IMR-90 (cell line): ENCODE data around the gene LCE4A. TPM values are rescaled to one million over a fixed set of nuclear protein-coding genes. Genes with fewer than 3 reads are reported as not detected.

Experiments
- ATAC-seq: fragments of 200-7000 bp; cut with Tn5 transposase; 2 replicates; pipeline ENCODE4 v1.9.1; 2020; ENCODE audit warnings: low read depth, mild to moderate bottlenecking, moderate library complexity
- BruUV-seq: library from RNA; stranded (reverse); fragments of 400-500 nt; replicated peaks from 2 replicates; lab custom pipeline; 2021; lab: Mats Ljungman, UMichigan
- CTCF ChIA-PET: fragments of 300-600 bp; formaldehyde crosslinking; extraction: SDS; loops from one replicate; lab custom pipeline; 2021; ENCODE audit warnings: antibody characterized with exemption; lab: Yijun Ruan, JAX
- POLR2A ChIA-PET: fragments of 300-600 bp; sonication (Branson Sonifier 250); formaldehyde crosslinking; loops from one replicate; lab custom pipeline; 2022; ENCODE audit warnings: antibody characterized with exemption; ENCODE audit not compliant: unreplicated experiment; lab: Charles Lee
- DNase-seq: peaks from one replicate; pipeline ENCODE4 v3.0.0; 2013
- H2AFZ ChIP-seq: replicated peaks from 2 replicates; pipeline ENCODE3; 2013; ENCODE audit warnings: low read length, mild to moderate bottlenecking; ENCODE audit not compliant: poor library complexity
- H2AK5ac ChIP-seq: 2 replicates; pipeline ENCODE4 v1.6.1; 2013; ENCODE audit warnings: low read depth, low read length, inconsistent platforms
- H2AK9ac ChIP-seq: replicated peaks from 2 replicates; pipeline ENCODE3; 2013; ENCODE audit warnings: mild to moderate bottlenecking, low read depth, low read length, moderate library complexity; ENCODE audit not compliant: poor library complexity
- H2BK120ac ChIP-seq: 2 replicates; pipeline ENCODE4 v1.6.1; 2013; ENCODE audit warnings: low read depth, low read length, inconsistent platforms
- H2BK15ac ChIP-seq: 3 replicates; pipeline ENCODE4 v1.6.1; 2013; ENCODE audit warnings: low read depth, low read length, inconsistent platforms
- H2BK20ac ChIP-seq: 2 replicates; pipeline ENCODE4 v1.6.1; 2013; ENCODE audit warnings: low read depth, mild to moderate bottlenecking, inconsistent platforms, low read length, moderate library complexity
- H2BK5ac ChIP-seq: 2 replicates; pipeline ENCODE4 v1.6.1; 2013; ENCODE audit warnings: mild to moderate bottlenecking, low read depth, low read length, inconsistent platforms; ENCODE audit not compliant: poor library complexity, severe bottlenecking
- H3K14ac ChIP-seq: replicated peaks from 2 replicates; pipeline ENCODE4 v1.6.1; 2013; ENCODE audit warnings: low read depth, low read length, inconsistent platforms
- H3K18ac ChIP-seq: 2 replicates; pipeline ENCODE4 v1.6.1; 2013; ENCODE audit warnings: low read depth, low read length, control low read depth
- H3K23ac ChIP-seq: 2 replicates; pipeline ENCODE4 v1.6.1; 2013; ENCODE audit warnings: low read depth, low read length, inconsistent platforms
- H3K27ac ChIP-seq: 2 replicates; pipeline ENCODE4 v1.5.1; 2013; ENCODE audit warnings: mild to moderate bottlenecking, control low read depth, low read length; ENCODE audit not compliant: insufficient read depth
- H3K27me3 ChIP-seq: 2 replicates; pipeline ENCODE4 v1.6.1; 2013; ENCODE audit warnings: low read length; ENCODE audit not compliant: control insufficient read depth, insufficient read depth
- H3K36me3 ChIP-seq: 2 replicates; pipeline ENCODE4 v1.6.1; 2013; ENCODE audit warnings: low read length, mixed read lengths; ENCODE audit not compliant: control insufficient read depth, insufficient read depth
- H3K4ac ChIP-seq: 2 replicates; pipeline ENCODE4 v1.6.1; 2013; ENCODE audit warnings: low read depth, low read length, inconsistent platforms
- H3K4me1 ChIP-seq: 2 replicates; pipeline ENCODE4 v1.6.1; 2013; ENCODE audit warnings: low read length, mixed read lengths; ENCODE audit not compliant: control insufficient read depth, insufficient read depth
- H3K4me2 ChIP-seq: 2 replicates; pipeline ENCODE4 v1.6.1; 2013; ENCODE audit warnings: low read depth, mild to moderate bottlenecking, control low read depth, low read length, moderate library complexity
- H3K4me3 ChIP-seq: 2 replicates; pipeline ENCODE4 v1.5.1; 2013; ENCODE audit warnings: low read depth, mild to moderate bottlenecking, control low read depth, low read length, moderate library complexity; ENCODE audit not compliant: insufficient read depth
- H3K56ac ChIP-seq: 2 replicates; pipeline ENCODE4 v1.6.1; 2013; ENCODE audit warnings: low read length, inconsistent platforms; ENCODE audit not compliant: insufficient read depth; ENCODE audit errors: extremely low read depth
- H3K79me1 ChIP-seq, 2 experiments: 2 replicates each; pipeline ENCODE4 v1.6.1; 2013; ENCODE audit warnings: low read length in 2 of 2, inconsistent platforms in 1 of 2, low read depth in 1 of 2
- H3K9ac ChIP-seq: 2 replicates; pipeline ENCODE4 v1.6.1; 2013; ENCODE audit warnings: low read depth, low read length, control low read depth
- H3K9me1 ChIP-seq: 2 replicates; pipeline ENCODE4 v1.6.1; 2013; ENCODE audit warnings: low read length, inconsistent platforms; ENCODE audit not compliant: insufficient read depth
- H3K9me3 ChIP-seq: 2 replicates; pipeline ENCODE4 v1.6.1; 2013; ENCODE audit warnings: low read length; ENCODE audit not compliant: control insufficient read depth, insufficient read depth
- H4K20me1 ChIP-seq: 2 replicates; pipeline ENCODE4 v1.6.1; 2013; ENCODE audit warnings: low read length, inconsistent platforms; ENCODE audit not compliant: insufficient read depth
- H4K5ac ChIP-seq: 2 replicates; pipeline ENCODE4 v1.6.1; 2013; ENCODE audit warnings: mild to moderate bottlenecking, low read depth, low read length, control low read depth
- H4K8ac ChIP-seq, 2 experiments: 2 replicates each; pipeline ENCODE4 v1.6.1; 2013; ENCODE audit warnings: low read depth in 2 of 2, low read length in 2 of 2, control low read depth in 1 of 2, inconsistent platforms in 1 of 2
- H4K91ac ChIP-seq: 2 replicates; pipeline ENCODE4 v1.6.1; 2013; ENCODE audit warnings: low read depth, low read length, inconsistent platforms; ENCODE audit not compliant: insufficient read depth
- BHLHE40 ChIP-seq: fragments of 150-350 bp; IDR thresholded peaks from 2 replicates; pipeline ENCODE4 v1.6.1; 2016; ENCODE audit warnings: mild to moderate bottlenecking, low read depth, low read length
- CEBPB ChIP-seq: IDR thresholded peaks from 2 replicates; pipeline ENCODE4 v1.6.1; 2012; ENCODE audit warnings: low read depth, low read length, improper control_type of control experiment
- CHD1 ChIP-seq: IDR thresholded peaks from 2 replicates; pipeline ENCODE4 v1.6.1; 2012; ENCODE audit warnings: low read depth, low read length, improper control_type of control experiment
- FOS ChIP-seq: fragments of 150-350 bp; IDR thresholded peaks from 2 replicates; pipeline ENCODE4 v1.6.1; 2016; ENCODE audit warnings: low read depth, low read length
- MAFK ChIP-seq: IDR thresholded peaks from 2 replicates; pipeline ENCODE4 v1.6.1; 2012; ENCODE audit warnings: low read depth, low read length, improper control_type of control experiment
- MAZ ChIP-seq: IDR thresholded peaks from 2 replicates; pipeline ENCODE4 v1.6.1; 2012; ENCODE audit warnings: low read depth, mild to moderate bottlenecking, low read length, improper control_type of control experiment, moderate library complexity, borderline replicate concordance
- MXI1 ChIP-seq: IDR thresholded peaks from 2 replicates; pipeline ENCODE4 v1.6.1; 2012; ENCODE audit warnings: low read depth, mild to moderate bottlenecking, low read length, moderate library complexity, borderline replicate concordance
- NFE2L2 ChIP-seq: fragments of 150-350 bp; IDR thresholded peaks from 2 replicates; pipeline ENCODE4 v1.6.1; 2016; ENCODE audit warnings: low read depth, mild to moderate bottlenecking, low read length
- POLR2A ChIP-seq: IDR thresholded peaks from 2 replicates; pipeline ENCODE4 v1.6.1; 2012; ENCODE audit warnings: mild to moderate bottlenecking, low read depth, low read length
- RAD21 ChIP-seq: IDR thresholded peaks from 2 replicates; pipeline ENCODE4 v1.6.1; 2012; ENCODE audit warnings: low read length, improper control_type of control experiment
- RCOR1 ChIP-seq: IDR thresholded peaks from 2 replicates; pipeline ENCODE4 v1.6.1; 2012; ENCODE audit warnings: mild to moderate bottlenecking, low read length, improper control_type of control experiment; ENCODE audit not compliant: insufficient replicate concordance
- RFX5 ChIP-seq: IDR thresholded peaks from 2 replicates; pipeline ENCODE4 v1.8.0; 2012; ENCODE audit warnings: low read depth, mild to moderate bottlenecking, low read length, moderate library complexity
- SMC3 ChIP-seq: fragments of 150-350 bp; IDR thresholded peaks from 2 replicates; pipeline ENCODE4 v1.6.1; 2016; ENCODE audit warnings: low read depth, mild to moderate bottlenecking, antibody characterized with exemption, low read length, moderate library complexity
- WGBS, 2 experiments: methylation state at CpG; one replicate each; pipeline versions ENCODE4 v1.1.5 to v1.1.7; 2013; ENCODE audit warnings: missing lambda C conversion rate in 2 of 2; ENCODE audit not compliant: insufficient read length in 1 of 2; ENCODE audit errors: extremely low coverage in 2 of 2; 5-methylcytosine and 5-hydroxymethylcytosine counted together
- dilution Hi-C: fragments of 300-500 bp; cut with HindIII; formaldehyde crosslinking; loops from one replicate; pipeline ENCODE4 v1.14.3; 2018; ENCODE audit warnings: low sequenced_read_pairs; ENCODE audit not compliant: unreplicated experiment
- in situ Hi-C: fragments of 300-500 bp; cut with MboI; formaldehyde crosslinking; loops from 3 replicates; pipeline ENCODE4 v1.14.3; 2019; ENCODE audit warnings: low sequenced_read_pairs, inconsistent platforms, mixed read lengths
- intact Hi-C: fragments of 100-400 bp; cut with micrococcal nuclease; formaldehyde crosslinking; loops from 2 replicates; pipeline ENCODE4 v1.10.0; 2022
- polyA plus RNA-seq, 3 experiments: library from polyadenylated mRNA; depleted of rRNA; stranded (reverse); fragments of >200 nt; gene quantifications; 2 replicates each; pipeline ENCODE4 v1.2.3, GENCODE V29; 2012; ENCODE audit warnings: low replicate concordance in 1 of 3
- total RNA-seq: library from RNA; depleted of rRNA; stranded (reverse); fragments of >200 nt; gene quantifications from 2 replicates; pipeline ENCODE4 v1.2.3, GENCODE V29; 2012
- TF ChIP-seq, protein P1 (sequence below): fragments of 150-350 bp; IDR thresholded peaks from 2 replicates; pipeline ENCODE4 v1.6.1; 2017; ENCODE audit warnings: mild to moderate bottlenecking, antibody characterized with exemption, low read length, low read depth
- TF ChIP-seq, protein P2 (sequence below): fragments of 150-350 bp; IDR thresholded peaks from 2 replicates; pipeline ENCODE4 v1.6.1; 2016; ENCODE audit warnings: low read depth, mild to moderate bottlenecking, low read length, moderate library complexity, borderline replicate concordance
- TF ChIP-seq, protein P3 (sequence below): conservative IDR thresholded peaks from 2 replicates; pipeline ENCODE4 v1.5.1; 2012; ENCODE audit warnings: mild to moderate bottlenecking, low read depth, low read length, improper control_type of control experiment

The LCE4A gene
- total and polyA plus RNA-seq, 2 of the 4 experiments (the other 2 are of a cell fraction) = not detected

- ATAC-seq (no peak), DNase-seq (no peak)
- Histone ChIP-seq H3K23ac (no peak within 1 kb of the TSS), H3K27me3 (no peaks in the 10 kb centered on the region), H3K4ac (no peak within 1 kb of the TSS), H2BK120ac (no peak within 1 kb of the TSS), H2AK9ac (peak within 1 kb of the TSS; percentile 45), H4K5ac (no peak within 1 kb of the TSS), H4K8ac (no peak within 1 kb of the TSS), H3K9ac (no peak within 1 kb of the TSS), H3K4me2 (no peak within 1 kb of the TSS), H2AK5ac (no peak within 1 kb of the TSS), H3K4me3 (no peak within 1 kb of the TSS), H3K36me3 (no peaks in the 10 kb centered on the region), H2BK15ac (no peak within 1 kb of the TSS), H3K18ac (no peak within 1 kb of the TSS), H2BK20ac (no peak within 1 kb of the TSS), H2BK5ac (no peak within 1 kb of the TSS), H3K14ac (no peak within 1 kb of the TSS), H4K91ac (no peak within 1 kb of the TSS), H2AFZ (no peak within 1 kb of the TSS), H3K9me1 (no peaks in the 10 kb centered on the region), H3K79me1 (no peaks in the 10 kb centered on the region), H3K27ac (no peak within 1 kb of the TSS), H3K4me1 (no peaks in the 10 kb centered on the region), H3K9me3 (no peaks in the 10 kb centered on the region; the same call in 1 of the 2 replicates), H3K56ac (no peak within 1 kb of the TSS), H4K20me1 (no peaks in the 10 kb centered on the region)
- dilution Hi-C loops = no loop called here
- WGBS, 2 experiments = no CpG with 5 or more reads among the region's 6 CpGs
- no peak for TF ChIP-seq BHLHE40
- TF ChIP-seq, protein P1, sequence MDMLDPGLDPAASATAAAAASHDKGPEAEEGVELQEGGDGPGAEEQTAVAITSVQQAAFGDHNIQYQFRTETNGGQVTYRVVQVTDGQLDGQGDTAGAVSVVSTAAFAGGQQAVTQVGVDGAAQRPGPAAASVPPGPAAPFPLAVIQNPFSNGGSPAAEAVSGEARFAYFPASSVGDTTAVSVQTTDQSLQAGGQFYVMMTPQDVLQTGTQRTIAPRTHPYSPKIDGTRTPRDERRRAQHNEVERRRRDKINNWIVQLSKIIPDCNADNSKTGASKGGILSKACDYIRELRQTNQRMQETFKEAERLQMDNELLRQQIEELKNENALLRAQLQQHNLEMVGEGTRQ = no peak
- TF ChIP-seq POLR2A = no peak
- no peak for TF ChIP-seq SMC3
- no peak for TF ChIP-seq CHD1
- TF ChIP-seq FOS = no peak
- TF ChIP-seq NFE2L2 = no peak
- TF ChIP-seq RAD21 = no peak
- TF ChIP-seq RCOR1 = no peak
- TF ChIP-seq, protein P2, sequence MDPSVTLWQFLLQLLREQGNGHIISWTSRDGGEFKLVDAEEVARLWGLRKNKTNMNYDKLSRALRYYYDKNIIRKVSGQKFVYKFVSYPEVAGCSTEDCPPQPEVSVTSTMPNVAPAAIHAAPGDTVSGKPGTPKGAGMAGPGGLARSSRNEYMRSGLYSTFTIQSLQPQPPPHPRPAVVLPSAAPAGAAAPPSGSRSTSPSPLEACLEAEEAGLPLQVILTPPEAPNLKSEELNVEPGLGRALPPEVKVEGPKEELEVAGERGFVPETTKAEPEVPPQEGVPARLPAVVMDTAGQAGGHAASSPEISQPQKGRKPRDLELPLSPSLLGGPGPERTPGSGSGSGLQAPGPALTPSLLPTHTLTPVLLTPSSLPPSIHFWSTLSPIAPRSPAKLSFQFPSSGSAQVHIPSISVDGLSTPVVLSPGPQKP = no peak
- TF ChIP-seq RFX5 = no peak
- TF ChIP-seq MXI1 = no peak
- TF ChIP-seq MAZ = no peak
- no peak for TF ChIP-seq CEBPB
- TF ChIP-seq, protein P3, sequence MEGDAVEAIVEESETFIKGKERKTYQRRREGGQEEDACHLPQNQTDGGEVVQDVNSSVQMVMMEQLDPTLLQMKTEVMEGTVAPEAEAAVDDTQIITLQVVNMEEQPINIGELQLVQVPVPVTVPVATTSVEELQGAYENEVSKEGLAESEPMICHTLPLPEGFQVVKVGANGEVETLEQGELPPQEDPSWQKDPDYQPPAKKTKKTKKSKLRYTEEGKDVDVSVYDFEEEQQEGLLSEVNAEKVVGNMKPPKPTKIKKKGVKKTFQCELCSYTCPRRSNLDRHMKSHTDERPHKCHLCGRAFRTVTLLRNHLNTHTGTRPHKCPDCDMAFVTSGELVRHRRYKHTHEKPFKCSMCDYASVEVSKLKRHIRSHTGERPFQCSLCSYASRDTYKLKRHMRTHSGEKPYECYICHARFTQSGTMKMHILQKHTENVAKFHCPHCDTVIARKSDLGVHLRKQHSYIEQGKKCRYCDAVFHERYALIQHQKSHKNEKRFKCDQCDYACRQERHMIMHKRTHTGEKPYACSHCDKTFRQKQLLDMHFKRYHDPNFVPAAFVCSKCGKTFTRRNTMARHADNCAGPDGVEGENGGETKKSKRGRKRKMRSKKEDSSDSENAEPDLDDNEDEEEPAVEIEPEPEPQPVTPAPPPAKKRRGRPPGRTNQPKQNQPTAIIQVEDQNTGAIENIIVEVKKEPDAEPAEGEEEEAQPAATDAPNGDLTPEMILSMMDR = no peak
- no peak for TF ChIP-seq MAFK
- ChIA-PET CTCF (no interaction called here), POLR2A (no interaction called here)
- BruUV-seq = no TSS peak
- in situ Hi-C loops = no loop called here
- intact Hi-C loops = no loop called here
Measured at GRCh38 chr1:152757747-152758146, 49.8 kb downstream of the LCE4A start, which contains the start of gene KPRP. Gene KPRP, plus strand, starts transcription at chr1:152758025. Its CDS starts 1,564 bp downstream, at chr1:152759589.
